SK-N-SH (cell line): Measurements from ENCODE around the gene LGALS8. TPM values are rescaled to one million over a fixed set of nuclear protein-coding genes. Genes with fewer than 3 reads are reported as not detected.

Source experiments
- CTCF ChIA-PET: fragments of 300-600, 350-600 bp; formaldehyde crosslinking; extraction: SDS; loops from one replicate; lab custom pipeline; 2021; lab: Yijun Ruan, JAX
- POLR2A ChIA-PET: fragments of 350-600 bp; sonication (Branson Sonifier 250); formaldehyde crosslinking; extraction: SDS; loops from one replicate; lab custom pipeline; 2020; ENCODE audit warnings: antibody characterized with exemption, inconsistent platforms; lab: Yijun Ruan, JAX
- DNase-seq: peaks from one replicate; pipeline ENCODE4 v3.0.0; 2012
- H2AFZ ChIP-seq: fragments of 200-600 bp; sonication (generic); 2 replicates; pipeline ENCODE4 v1.8.1; 2016; ENCODE audit warnings: antibody characterized with exemption, mild to moderate bottlenecking, low read depth
- H3F3A ChIP-seq: fragments of 200-600 bp; sonication (generic); replicated peaks from 2 replicates; pipeline ENCODE3; 2016; ENCODE audit warnings: antibody characterized with exemption, mild to moderate bottlenecking; ENCODE audit not compliant: insufficient read depth
- H3K27ac ChIP-seq, 2 experiments: fragments of 200-500 bp in 1 of 2; fragments of 200-600 bp in 1 of 2; sonication (Bioruptor generic) in 1 of 2; sonication (generic), shearing (Covaris generic) in 1 of 2; 2 replicates each; pipeline versions ENCODE4 v1.5.1 to v1.6.1; 2014 to 2016; ENCODE audit warnings: low read depth in 2 of 2, inconsistent platforms in 1 of 2, low read length in 1 of 2, mild to moderate bottlenecking in 1 of 2, mixed read lengths in 1 of 2
- H3K27me3 ChIP-seq: fragments of 200-600 bp; sonication (generic), shearing (Covaris generic); 2 replicates; pipeline ENCODE4 v1.6.1; 2016; ENCODE audit warnings: mixed run types; ENCODE audit not compliant: insufficient read depth
- H3K36me3 ChIP-seq, 2 experiments: fragments of 200-500 bp in 1 of 2; fragments of 200-600 bp in 1 of 2; sonication (Bioruptor generic) in 1 of 2; sonication (generic) in 1 of 2; replicated peaks in 1 of 2; 2 replicates each; pipeline versions ENCODE3 to v1.5.1; 2014 to 2016; ENCODE audit warnings: low read length in 1 of 2, mild to moderate bottlenecking in 1 of 2; ENCODE audit not compliant: insufficient read depth in 2 of 2, control insufficient read depth in 1 of 2
- H3K4me1 ChIP-seq, 2 experiments: fragments of 200-500 bp in 1 of 2; fragments of 200-600 bp in 1 of 2; sonication (Bioruptor generic) in 1 of 2; sonication (generic), shearing (Covaris generic) in 1 of 2; 2 replicates each; pipeline versions ENCODE4 v1.5.1 to v1.6.1; 2014 to 2016; ENCODE audit warnings: low read depth in 1 of 2, low read length in 1 of 2, mixed run types in 1 of 2; ENCODE audit not compliant: insufficient read depth in 2 of 2, control insufficient read depth in 1 of 2
- H3K4me2 ChIP-seq: fragments of 200-600 bp; sonication (generic), shearing (Covaris generic); 2 replicates; pipeline ENCODE4 v1.6.1; 2017; ENCODE audit warnings: mixed run types
- H3K4me3 ChIP-seq, 2 experiments: fragments of 200-500 bp in 1 of 2; fragments of 200-600 bp in 1 of 2; sonication (Bioruptor generic) in 1 of 2; sonication (generic), shearing (Covaris generic) in 1 of 2; 2 replicates each; pipeline versions ENCODE4 v1.5.1 to v1.8.1; 2014 to 2016; ENCODE audit warnings: low read depth in 2 of 2, inconsistent platforms in 1 of 2, low read length in 1 of 2, mild to moderate bottlenecking in 1 of 2, mixed read lengths in 1 of 2, moderate library complexity in 1 of 2
- H3K79me2 ChIP-seq: fragments of 200-600 bp; sonication (generic); 2 replicates; pipeline ENCODE4 v1.8.1; 2017; ENCODE audit warnings: mild to moderate bottlenecking; ENCODE audit not compliant: insufficient read depth
- H3K9ac ChIP-seq: fragments of 200-600 bp; sonication (generic); 2 replicates; pipeline ENCODE4 v1.6.1; 2017; ENCODE audit warnings: mixed run types
- H3K9me2 ChIP-seq: fragments of 200-600 bp; sonication (generic); 2 replicates; pipeline ENCODE4 v1.6.1; 2017; ENCODE audit warnings: mixed run types
- H3K9me3 ChIP-seq: fragments of 200-600 bp; sonication (generic); 2 replicates; pipeline ENCODE4 v1.6.1; 2017; ENCODE audit warnings: mixed run types, mild to moderate bottlenecking, moderate library complexity
- H4K20me1 ChIP-seq: fragments of 200-600 bp; sonication (generic); 2 replicates; pipeline ENCODE4 v1.6.1; 2017; ENCODE audit warnings: mild to moderate bottlenecking, mixed run types; ENCODE audit not compliant: insufficient read depth
- CHD2 ChIP-seq: fragments of 150-350 bp; IDR thresholded peaks from 2 replicates; pipeline ENCODE4 v1.6.1; 2018; ENCODE audit warnings: low read length; ENCODE audit not compliant: partially characterized antibody
- EP300 ChIP-seq, 2 experiments: IDR thresholded peaks; 2 replicates each; pipeline versions ENCODE4 v1.4.0 to v1.6.1; 2012; ENCODE audit warnings: borderline replicate concordance in 1 of 2, low read depth in 1 of 2, low read length in 1 of 2
- FOXM1 ChIP-seq: IDR thresholded peaks from 2 replicates; pipeline ENCODE4 v1.4.0; 2012; ENCODE audit warnings: low read depth, mild to moderate bottlenecking
- GATA2 ChIP-seq: sonication (generic); formaldehyde crosslinking; IDR thresholded peaks from 2 replicates; pipeline ENCODE4 v1.5.0; 2020; ENCODE audit warnings: mild to moderate bottlenecking, missing genetic modification reagents
- JUND ChIP-seq: IDR thresholded peaks from 2 replicates; pipeline ENCODE4 v1.4.0; 2012
- MEF2A ChIP-seq: IDR thresholded peaks from 2 replicates; pipeline ENCODE4 v1.4.0; 2012; ENCODE audit warnings: low read depth, borderline replicate concordance
- POLR2AphosphoS5 ChIP-seq: IDR thresholded peaks from 2 replicates; pipeline ENCODE4 v1.6.1; 2012; ENCODE audit warnings: low read depth, low read length
- RAD21 ChIP-seq: IDR thresholded peaks from 2 replicates; pipeline ENCODE4 v1.6.1; 2012; ENCODE audit warnings: mild to moderate bottlenecking, low read length
- SMC3 ChIP-seq: IDR thresholded peaks from 2 replicates; pipeline ENCODE4 v1.6.1; 2012; ENCODE audit warnings: low read depth, low read length, improper control_type of control experiment
- TAF1 ChIP-seq: IDR thresholded peaks from 2 replicates; pipeline ENCODE4 v1.6.1; 2012; ENCODE audit warnings: low read depth, mild to moderate bottlenecking, low read length, moderate library complexity, borderline replicate concordance
- TEAD4 ChIP-seq: IDR thresholded peaks from 2 replicates; pipeline ENCODE4 v1.4.0; 2012; ENCODE audit warnings: mild to moderate bottlenecking, borderline replicate concordance; ENCODE audit not compliant: insufficient read depth
- USF2 ChIP-seq: fragments of 150-350 bp; IDR thresholded peaks from 2 replicates; pipeline ENCODE4 v1.6.1; 2017; ENCODE audit warnings: antibody characterized with exemption, low read length, low read depth, borderline replicate concordance
- WGBS: methylation state at CpG from one replicate; pipeline ENCODE4 v1.1.6; 2017; ENCODE audit warnings: low lambda C conversion rate; 5-methylcytosine and 5-hydroxymethylcytosine counted together
- polyA plus RNA-seq, 3 experiments: library from polyadenylated mRNA; depleted of rRNA; stranded (reverse); fragments of >200 nt; gene quantifications; 2 replicates each; pipeline ENCODE4 v1.2.3, GENCODE V29; 2012
- TF ChIP-seq, protein P1 (sequence below): IDR thresholded peaks from 2 replicates; pipeline ENCODE4 v1.4.0; 2012; ENCODE audit warnings: low read depth, borderline replicate concordance
- TF ChIP-seq, protein P2 (sequence below): IDR thresholded peaks from 2 replicates; pipeline ENCODE4 v1.4.0; 2012; ENCODE audit warnings: low read depth, borderline replicate concordance

Gene LGALS8
- polyA plus RNA-seq, 1 of the 3 experiments (the other 2 are of a cell fraction): 18.9 TPM

GRCh38 chr1:236491469-236492136, 32.2 kb upstream of the LGALS8 start:
- H3K9me3 ChIP-seq: no peaks in the 10 kb centered on the region
- no peaks in the 10 kb centered on the region for H3K4me1 ChIP-seq
- CTCF ChIA-PET: interaction anchor here (0.6 to 3.8 kb wide), 4 partner anchors 9 to 385 kb away, joined by 3 to 34 read pairs (median 4); no protein-coding TSS in a partner anchor
- H3K9ac ChIP-seq: no peak overlapping the region
- no peak overlapping the region for H2AFZ ChIP-seq
- no peaks in the 10 kb centered on the region for H3K27me3 ChIP-seq
- DNase-seq: no peak
- WGBS: 58% methylated on average over 9 of the region's 10 CpGs
- no peak overlapping the region for H3K4me3 ChIP-seq
- H3K79me2 ChIP-seq: no peaks in the 10 kb centered on the region
- H3K4me2 ChIP-seq: no peak overlapping the region
- H3K9me2 ChIP-seq: no peaks in the 10 kb centered on the region
- H3F3A ChIP-seq: no peaks in the 10 kb centered on the region
- TF ChIP-seq, protein P1, sequence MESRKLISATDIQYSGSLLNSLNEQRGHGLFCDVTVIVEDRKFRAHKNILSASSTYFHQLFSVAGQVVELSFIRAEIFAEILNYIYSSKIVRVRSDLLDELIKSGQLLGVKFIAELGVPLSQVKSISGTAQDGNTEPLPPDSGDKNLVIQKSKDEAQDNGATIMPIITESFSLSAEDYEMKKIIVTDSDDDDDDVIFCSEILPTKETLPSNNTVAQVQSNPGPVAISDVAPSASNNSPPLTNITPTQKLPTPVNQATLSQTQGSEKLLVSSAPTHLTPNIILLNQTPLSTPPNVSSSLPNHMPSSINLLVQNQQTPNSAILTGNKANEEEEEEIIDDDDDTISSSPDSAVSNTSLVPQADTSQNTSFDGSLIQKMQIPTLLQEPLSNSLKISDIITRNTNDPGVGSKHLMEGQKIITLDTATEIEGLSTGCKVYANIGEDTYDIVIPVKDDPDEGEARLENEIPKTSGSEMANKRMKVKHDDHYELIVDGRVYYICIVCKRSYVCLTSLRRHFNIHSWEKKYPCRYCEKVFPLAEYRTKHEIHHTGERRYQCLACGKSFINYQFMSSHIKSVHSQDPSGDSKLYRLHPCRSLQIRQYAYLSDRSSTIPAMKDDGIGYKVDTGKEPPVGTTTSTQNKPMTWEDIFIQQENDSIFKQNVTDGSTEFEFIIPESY: no peak
- POLR2A ChIA-PET: no interaction called here
- H3K27ac ChIP-seq: no peak overlapping the region
- no peaks in the 10 kb centered on the region for H4K20me1 ChIP-seq
- H3K36me3 ChIP-seq: no peaks in the 10 kb centered on the region

- Histone ChIP-seq H3K4me1 (no peaks in the 10 kb centered on the region), H3K9ac (no peak overlapping the region), H3K4me3 (no peak overlapping the region), H4K20me1 (no peaks in the 10 kb centered on the region), H3K36me3 (no peaks in the 10 kb centered on the region), H2AFZ (no peak overlapping the region), H3K9me3 (no peaks in the 10 kb centered on the region), H3K4me2 (no peak overlapping the region), H3K79me2 (no peaks in the 10 kb centered on the region), H3K9me2 (no peaks in the 10 kb centered on the region), H3K27me3 (no peaks in the 10 kb centered on the region), H3F3A (no peaks in the 10 kb centered on the region), H3K27ac (no peak overlapping the region)
- DNase-seq: no peak
- 96% methylated on average over 2 of the region's 2 CpGs for WGBS
- POLR2A ChIA-PET: no interaction called here
- TF ChIP-seq SMC3 (no peak), FOXM1 (no peak), USF2 (no peak), POLR2AphosphoS5 (no peak), TAF1 (no peak), EP300 (IDR thresholded peaks at IDR 0.05; ENCODE audit: borderline replicate concordance in 1 of 2, low read depth in 1 of 2, low read length in 1 of 2) (no peak), TEAD4 (no peak), RAD21 (no peak), CHD2 (no peak), MEF2A (no peak), JUND (no peak), GATA2 (CRISPR knock-in tag) (no peak)
- TF ChIP-seq, protein P2, sequence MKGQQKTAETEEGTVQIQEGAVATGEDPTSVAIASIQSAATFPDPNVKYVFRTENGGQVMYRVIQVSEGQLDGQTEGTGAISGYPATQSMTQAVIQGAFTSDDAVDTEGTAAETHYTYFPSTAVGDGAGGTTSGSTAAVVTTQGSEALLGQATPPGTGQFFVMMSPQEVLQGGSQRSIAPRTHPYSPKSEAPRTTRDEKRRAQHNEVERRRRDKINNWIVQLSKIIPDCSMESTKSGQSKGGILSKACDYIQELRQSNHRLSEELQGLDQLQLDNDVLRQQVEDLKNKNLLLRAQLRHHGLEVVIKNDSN: no peak
- CTCF ChIA-PET: interaction anchor here (0.6 to 3.8 kb wide), 4 partner anchors 9 to 385 kb away, joined by 3 to 34 read pairs (median 4); no protein-coding TSS in a partner anchor
These were observed 31.4 kb upstream of the LGALS8 start for GRCh38 chr1:236492378-236492777.
